ENCODE data around the gene PRR14L.
"Not testable (repeated sequence)": the region's sequence is repeated elsewhere in the genome, so short reads cannot be mapped to it uniquely, and the experiment has no call there.

Gene PRR14L

GRCh38 chr22:31662668-31663037 is 87.3 kb downstream of the PRR14L start:
- DNase-seq (ENCODE audit: low read depth) = no peak
- TF ChIP-seq MYC (IDR thresholded peaks at IDR 0.05; ENCODE audit: low read depth, low read length) = no peak
- H3K4me3 ChIP-seq (ENCODE audit: low read depth, low read length) = peak overlapping the region; percentile 88

- H3K4me3 ChIP-seq (ENCODE audit: low read depth, low read length) = peak within 1 kb of the TSS; percentile 88
- TF ChIP-seq MAX (IDR thresholded peaks at IDR 0.05; ENCODE audit: low read depth, low read length) = peak; percentile 86
- peak; percentile 71 for TF ChIP-seq POLR2A (IDR thresholded peaks at IDR 0.05; ENCODE audit: extremely low read depth, insufficient read length)
- TF ChIP-seq CTCF (IDR thresholded peaks at IDR 0.05; ENCODE audit: low read depth, low read length) = no peak
- peak; percentile 95 for DNase-seq (ENCODE audit: low read depth)
Measured at GRCh38 chr22:31661851-31662667, 87.9 kb downstream of the PRR14L start, which contains the start of gene PISD. PISD (minus strand) TSS chr22:31662215; CDS start chr22:31662208, 7 bp downstream.

- peak overlapping the region; percentile 88 for H3K4me3 ChIP-seq (ENCODE audit: low read depth, low read length)
- not testable (repeated sequence) for DNase-seq (ENCODE audit: low read depth)
Measured at GRCh38 chr22:31660860-31661341, 89.0 kb downstream of the PRR14L start.

GRCh38 chr22:31659246-31659645 is 90.7 kb downstream of the PRR14L start:
- TF ChIP-seq POLR2A (IDR thresholded peaks at IDR 0.05; ENCODE audit: extremely low read depth, insufficient read length) (no peak), CTCF (IDR thresholded peaks at IDR 0.05; ENCODE audit: low read depth, low read length) (no peak)
- DNase-seq (ENCODE audit: low read depth) = no peak
- no peak overlapping the region for H3K4me3 ChIP-seq (ENCODE audit: low read depth, low read length)

- H3K4me3 ChIP-seq (ENCODE audit: low read depth, low read length) = no peak overlapping the region
- no peak for TF ChIP-seq MYC (IDR thresholded peaks at IDR 0.05; ENCODE audit: low read depth, low read length)
- TF ChIP-seq CTCF (IDR thresholded peaks at IDR 0.05; ENCODE audit: low read depth, low read length) = no peak
- no peak for TF ChIP-seq POLR2A (IDR thresholded peaks at IDR 0.05; ENCODE audit: extremely low read depth, insufficient read length)
- no peak for TF ChIP-seq MAX (IDR thresholded peaks at IDR 0.05; ENCODE audit: low read depth, low read length)
- no peak for DNase-seq (ENCODE audit: low read depth)
Measured at GRCh38 chr22:31654408-31654807, 95.5 kb downstream of the PRR14L start.

GRCh38 chr22:31653944-31654343 is 96.0 kb downstream of the PRR14L start:
- TF ChIP-seq POLR2A (IDR thresholded peaks at IDR 0.05; ENCODE audit: extremely low read depth, insufficient read length) = no peak
- TF ChIP-seq MYC (IDR thresholded peaks at IDR 0.05; ENCODE audit: low read depth, low read length) = no peak
- TF ChIP-seq CTCF (IDR thresholded peaks at IDR 0.05; ENCODE audit: low read depth, low read length) = no peak
- no peak for TF ChIP-seq MAX (IDR thresholded peaks at IDR 0.05; ENCODE audit: low read depth, low read length)
- no peak for DNase-seq (ENCODE audit: low read depth)
- no peak overlapping the region for H3K4me3 ChIP-seq (ENCODE audit: low read depth, low read length)

All from NB4 (cell line).